GM23338 (cell line): ENCODE results near the gene GPR39. TPM values are rescaled to one million over a fixed set of nuclear protein-coding genes. Genes with fewer than 3 reads are reported as not detected.

Source experiments
- ATAC-seq: fragments of 200-7000 bp; cut with Tn5 transposase; 3 replicates; pipeline ENCODE4 v1.9.1; 2020
- DNase-seq: peaks from one replicate; pipeline ENCODE4 v3.0.0-alpha.2; 2015; ENCODE audit warnings: low spot score
- H2AFZ ChIP-seq: fragments of 200-600 bp; sonication (generic); 2 replicates; pipeline ENCODE4 v1.8.0; 2016; ENCODE audit warnings: antibody characterized with exemption, mild to moderate bottlenecking, moderate library complexity
- H3F3A ChIP-seq: fragments of 200-600 bp; sonication (generic); replicated peaks from 2 replicates; pipeline ENCODE4 v1.8.0; 2017; ENCODE audit warnings: antibody characterized with exemption, mixed run types, low read depth
- H3K27ac ChIP-seq: fragments of 200-600 bp; sonication (generic); 2 replicates; pipeline ENCODE4 v1.6.1; 2016; ENCODE audit warnings: low read depth
- H3K27me3 ChIP-seq: fragments of 200-600 bp; sonication (generic); 2 replicates; pipeline ENCODE4 v1.8.0; 2016; ENCODE audit warnings: mild to moderate bottlenecking, mixed run types, moderate library complexity; ENCODE audit not compliant: insufficient read depth
- H3K36me3 ChIP-seq: fragments of 200-600 bp; sonication (generic); 2 replicates; pipeline ENCODE4 v1.8.0; 2016; ENCODE audit warnings: mild to moderate bottlenecking; ENCODE audit not compliant: insufficient read depth
- H3K4me1 ChIP-seq: fragments of 200-600 bp; sonication (generic); 2 replicates; pipeline ENCODE4 v1.8.0; 2016; ENCODE audit warnings: mild to moderate bottlenecking, moderate library complexity; ENCODE audit not compliant: insufficient read depth
- H3K4me2 ChIP-seq: fragments of 200-600 bp; sonication (generic); 2 replicates; pipeline ENCODE4 v1.7.1; 2017; ENCODE audit warnings: mixed run types
- H3K4me3 ChIP-seq: fragments of 200-600 bp; sonication (generic); 2 replicates; pipeline ENCODE4 v1.6.1; 2016; ENCODE audit warnings: mixed run types
- H3K79me2 ChIP-seq: fragments of 200-600 bp; sonication (generic); replicated peaks from 2 replicates; pipeline ENCODE4 v1.8.0; 2017; ENCODE audit warnings: mild to moderate bottlenecking; ENCODE audit not compliant: insufficient read depth
- H3K9me2 ChIP-seq: fragments of 200-600 bp; sonication (generic); 2 replicates; pipeline ENCODE4 v1.8.0; 2017; ENCODE audit not compliant: insufficient read depth
- H4K20me1 ChIP-seq: fragments of 200-600 bp; sonication (generic); replicated peaks from 2 replicates; pipeline ENCODE4 v1.8.0; 2017; ENCODE audit warnings: mild to moderate bottlenecking; ENCODE audit not compliant: insufficient read depth
- H3K27ac Mint-ChIP-seq: 2 replicates; pipeline ENCODE4 v1.8.0; 2020; ENCODE audit warnings: inconsistent platforms, mild to moderate bottlenecking, moderate library complexity, mixed read lengths
- H3K27me3 Mint-ChIP-seq: 3 replicates; pipeline ENCODE4 v1.8.0; 2022; ENCODE audit warnings: low read depth, mild to moderate bottlenecking, moderate library complexity, mixed read lengths, inconsistent platforms; ENCODE audit not compliant: insufficient read depth, poor library complexity
- H3K36me3 Mint-ChIP-seq: 3 replicates; pipeline ENCODE4 v1.8.0; 2021; ENCODE audit warnings: low read depth, mild to moderate bottlenecking, inconsistent platforms, moderate library complexity, mixed read lengths
- H3K4me1 Mint-ChIP-seq: 3 replicates; pipeline ENCODE4 v1.8.0; 2020; ENCODE audit warnings: mild to moderate bottlenecking, inconsistent platforms, mixed read lengths
- H3K4me3 Mint-ChIP-seq: 3 replicates; pipeline ENCODE4 v1.8.0; 2021; ENCODE audit warnings: moderate library complexity, mild to moderate bottlenecking, inconsistent platforms, mixed read lengths
- H3K9me3 Mint-ChIP-seq: 3 replicates; pipeline ENCODE4 v1.8.0; 2020; ENCODE audit warnings: moderate library complexity, mild to moderate bottlenecking, inconsistent platforms, mixed read lengths
- CREB1 ChIP-seq: fragments of 250-450 bp; sonication (Bioruptor Pico); IDR thresholded peaks from 2 replicates; pipeline ENCODE4 v1.5.0; 2020; ENCODE audit warnings: low read depth, mild to moderate bottlenecking, moderate library complexity
- CTCF ChIP-seq, 2 experiments: fragments of 200-600 bp in 1 of 2; sonication (generic) in 1 of 2; conservative IDR thresholded peaks; 2 replicates each; pipeline versions ENCODE4 v1.5.1 to v1.6.1; 2016 to 2017; ENCODE audit warnings: antibody characterized with exemption in 2 of 2, low read depth in 2 of 2, mild to moderate bottlenecking in 2 of 2, moderate library complexity in 1 of 2
- ETS1 ChIP-seq: IDR thresholded peaks from 2 replicates; pipeline ENCODE4 v1.6.1; 2016; ENCODE audit warnings: antibody characterized with exemption
- EZH2 ChIP-seq: fragments of 200-600 bp; sonication (generic); IDR thresholded peaks from one replicate; pipeline ENCODE4 v1.8.0; 2017; ENCODE audit warnings: antibody characterized with exemption, mild to moderate bottlenecking, low read depth; ENCODE audit not compliant: unreplicated experiment
- EZH2phosphoT487 ChIP-seq: fragments of 200-600 bp; sonication (generic); IDR thresholded peaks from one replicate; pipeline ENCODE4 v1.8.1; 2018; ENCODE audit warnings: antibody characterized with exemption; ENCODE audit not compliant: unreplicated experiment
- JUNB ChIP-seq: IDR thresholded peaks from one replicate; pipeline ENCODE4 v1.6.1; 2016; ENCODE audit warnings: antibody characterized with exemption; ENCODE audit not compliant: unreplicated experiment
- NANOG ChIP-seq: IDR thresholded peaks from 2 replicates; pipeline ENCODE4 v1.6.1; 2016; ENCODE audit warnings: antibody characterized with exemption, borderline replicate concordance
- POLR2AphosphoS5 ChIP-seq: IDR thresholded peaks from 2 replicates; pipeline ENCODE4 v1.6.1; 2016; ENCODE audit warnings: antibody characterized with exemption, low read depth
- REST ChIP-seq: IDR thresholded peaks from one replicate; pipeline ENCODE4 v1.6.1; 2018; ENCODE audit warnings: antibody characterized with exemption; ENCODE audit not compliant: unreplicated experiment
- STAT1 ChIP-seq: IDR thresholded peaks from one replicate; pipeline ENCODE4 v1.6.1; 2016; ENCODE audit warnings: antibody characterized with exemption; ENCODE audit not compliant: unreplicated experiment
- ZNF114 ChIP-seq: fragments of 250-450 bp; sonication (Bioruptor Pico); IDR thresholded peaks from 2 replicates; pipeline ENCODE4 v1.5.0; 2020; ENCODE audit warnings: mild to moderate bottlenecking, moderate library complexity
- ZNF331 ChIP-seq: fragments of 250-450 bp; sonication (Bioruptor Pico); IDR thresholded peaks from 2 replicates; pipeline ENCODE4 v1.5.0; 2020; ENCODE audit warnings: low read depth, mild to moderate bottlenecking, moderate library complexity
- ZNF462 ChIP-seq: fragments of 250-450 bp; sonication (Bioruptor Pico); IDR thresholded peaks from 2 replicates; pipeline ENCODE4 v1.5.0; 2020; ENCODE audit warnings: mild to moderate bottlenecking, moderate library complexity
- polyA plus RNA-seq: library from polyadenylated mRNA; unstranded; fragments of >200 nt; fragmentation: Nextera tagmentation; extraction: Ambion mirVana; gene quantifications from 2 replicates; pipeline ENCODE4 v1.2.1, GENCODE V29; 2016
- total RNA-seq: library from RNA; depleted of rRNA; stranded (reverse); fragments of >200 nt; shearing (Covaris generic); gene quantifications from 2 replicates; pipeline ENCODE4 v1.2.3, GENCODE V29; 2014

The GPR39 gene
- total and polyA plus RNA-seq, 2 experiments from 2014 or later = 0.55 to 1.9 TPM

- H3K27ac Mint-ChIP-seq = no peak overlapping the region
- Histone ChIP-seq H3K4me2 (no peak overlapping the region), H2AFZ (no peak overlapping the region), H3K27me3 (no peaks in the 10 kb centered on the region), H3K4me3 (no peak overlapping the region), H3K9me2 (peaks cover 16% of the 10 kb centered on the region), H3K36me3 (no peaks in the 10 kb centered on the region), H3K79me2 (no peaks in the 10 kb centered on the region), H3K27ac (no peak overlapping the region), H3F3A (no peaks in the 10 kb centered on the region), H4K20me1 (no peaks in the 10 kb centered on the region), H3K4me1 (no peaks in the 10 kb centered on the region)
- DNase-seq = no peak
- ATAC-seq = no peak
- H3K4me3 Mint-ChIP-seq = no peak overlapping the region
- H3K4me1 Mint-ChIP-seq = no peaks in the 10 kb centered on the region
- H3K36me3 Mint-ChIP-seq = no peaks in the 10 kb centered on the region
- H3K9me3 Mint-ChIP-seq = no peaks in the 10 kb centered on the region
- no peak for TF ChIP-seq STAT1
- no peak for TF ChIP-seq POLR2AphosphoS5
- no peak for TF ChIP-seq CTCF (conservative IDR thresholded peaks at IDR 0.05; ENCODE audit: low read depth in 2 of 2)
- TF ChIP-seq CREB1 (CRISPR knock-in tag) = no peak
- no peak for TF ChIP-seq ZNF331 (CRISPR knock-in tag)
- TF ChIP-seq ETS1 = no peak
- no peak for TF ChIP-seq ZNF462
- no peak for TF ChIP-seq ZNF114 (CRISPR knock-in tag)
- no peak for TF ChIP-seq EZH2phosphoT487
- no peak for TF ChIP-seq JUNB
- TF ChIP-seq REST = no peak
- no peak for TF ChIP-seq EZH2
- no peak for TF ChIP-seq NANOG
- no peaks in the 10 kb centered on the region for H3K27me3 Mint-ChIP-seq
Observed at GRCh38 chr2:132429941-132430573, 13.5 kb downstream of the GPR39 start.
